GM10266 (cell line): ENCODE measurements around the gene CFAP221.
A peak's percentile ranks its signal among the peaks of the same experiment; 100 is the strongest.

ENCODE experiments used
- DNase-seq: peaks from one replicate; pipeline ENCODE4 v3.0.0; 2012; ENCODE audit errors: extremely low spot score
- TF ChIP-seq, protein P1 (sequence below): IDR thresholded peaks from 2 replicates; pipeline ENCODE4 v1.5.1; 2012; ENCODE audit warnings: mild to moderate bottlenecking, low read depth; ENCODE audit not compliant: control insufficient read depth, insufficient read depth; ENCODE audit errors: missing control alignments

The CFAP221 gene

DNA sequence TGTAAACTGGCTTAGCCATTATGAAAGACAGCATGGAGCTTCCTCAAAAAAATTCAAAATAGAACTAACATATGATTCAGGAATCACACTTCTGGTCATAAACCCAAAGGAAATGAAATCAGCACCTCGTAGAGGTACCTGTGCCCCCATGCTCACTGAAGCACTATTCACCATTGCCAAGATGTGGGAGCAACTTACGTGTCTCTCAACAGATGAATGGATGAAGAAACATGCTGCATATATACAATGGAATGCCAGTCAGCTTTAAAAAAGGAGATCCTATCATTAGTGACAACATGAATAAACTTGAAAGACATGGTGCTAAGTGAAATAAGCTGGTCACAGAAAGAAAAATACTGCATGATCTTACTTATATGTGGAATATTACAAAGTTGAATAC, 28.1 kb upstream of the CFAP221 start:
- TF ChIP-seq, protein P1, sequence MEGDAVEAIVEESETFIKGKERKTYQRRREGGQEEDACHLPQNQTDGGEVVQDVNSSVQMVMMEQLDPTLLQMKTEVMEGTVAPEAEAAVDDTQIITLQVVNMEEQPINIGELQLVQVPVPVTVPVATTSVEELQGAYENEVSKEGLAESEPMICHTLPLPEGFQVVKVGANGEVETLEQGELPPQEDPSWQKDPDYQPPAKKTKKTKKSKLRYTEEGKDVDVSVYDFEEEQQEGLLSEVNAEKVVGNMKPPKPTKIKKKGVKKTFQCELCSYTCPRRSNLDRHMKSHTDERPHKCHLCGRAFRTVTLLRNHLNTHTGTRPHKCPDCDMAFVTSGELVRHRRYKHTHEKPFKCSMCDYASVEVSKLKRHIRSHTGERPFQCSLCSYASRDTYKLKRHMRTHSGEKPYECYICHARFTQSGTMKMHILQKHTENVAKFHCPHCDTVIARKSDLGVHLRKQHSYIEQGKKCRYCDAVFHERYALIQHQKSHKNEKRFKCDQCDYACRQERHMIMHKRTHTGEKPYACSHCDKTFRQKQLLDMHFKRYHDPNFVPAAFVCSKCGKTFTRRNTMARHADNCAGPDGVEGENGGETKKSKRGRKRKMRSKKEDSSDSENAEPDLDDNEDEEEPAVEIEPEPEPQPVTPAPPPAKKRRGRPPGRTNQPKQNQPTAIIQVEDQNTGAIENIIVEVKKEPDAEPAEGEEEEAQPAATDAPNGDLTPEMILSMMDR: no peak
- DNase-seq: no peak

DNA sequence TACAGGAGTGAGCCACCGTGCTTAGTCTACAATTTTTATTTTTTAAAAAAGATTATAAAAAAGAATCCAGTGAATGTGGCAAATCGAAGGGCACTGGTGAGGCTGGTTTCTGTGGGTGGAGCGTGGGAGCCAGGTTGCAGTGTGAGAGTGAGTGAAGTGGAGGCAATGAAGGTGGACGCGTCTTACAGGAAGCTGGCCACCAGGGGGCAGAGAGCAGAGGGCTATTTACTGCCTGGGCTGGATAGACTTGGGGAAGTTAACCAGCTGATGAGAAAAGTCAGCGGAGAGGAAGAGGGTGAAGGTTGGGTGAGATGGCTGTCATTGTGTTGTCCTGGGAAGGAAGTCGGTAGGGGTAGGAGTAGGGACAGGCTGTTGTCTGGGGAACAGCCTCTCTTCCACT, 26.8 kb upstream of the CFAP221 start:
- TF ChIP-seq, protein P1: peak; percentile 73
- peak; percentile 78 for DNase-seq

DNA sequence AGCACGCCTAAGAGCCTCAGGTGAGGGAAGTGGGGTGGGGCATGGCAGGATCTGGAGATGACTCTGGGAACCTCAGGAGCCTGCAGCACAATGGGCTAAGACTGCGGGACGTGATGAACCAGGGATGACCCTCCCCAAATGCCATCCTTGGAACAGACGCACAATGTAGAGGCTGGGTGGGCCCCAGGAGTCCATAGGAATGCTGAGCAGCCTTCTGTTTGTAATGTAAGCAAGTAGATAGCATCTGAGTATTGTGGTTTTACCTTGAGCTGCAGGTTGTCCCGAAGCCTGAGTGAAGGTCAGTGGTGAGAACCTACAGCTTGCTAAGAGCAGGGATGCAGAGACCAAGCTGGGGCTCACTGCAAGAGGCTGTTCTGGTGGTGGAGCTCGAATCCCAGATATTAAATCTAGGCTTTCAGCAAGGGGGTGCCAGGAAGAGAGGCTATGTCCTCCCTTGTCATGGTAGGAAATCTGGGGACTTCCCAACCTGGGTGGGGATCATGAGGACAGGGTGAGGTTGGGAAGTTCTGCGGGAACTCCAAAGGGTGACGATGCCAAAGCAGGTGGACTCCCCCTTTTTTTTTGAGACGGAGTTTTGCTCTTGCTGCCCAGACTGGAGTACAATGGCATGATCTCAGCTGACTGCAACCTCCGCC, 25.7 kb upstream of the CFAP221 start:
- TF ChIP-seq, protein P1: no peak
- DNase-seq: no peak

DNA sequence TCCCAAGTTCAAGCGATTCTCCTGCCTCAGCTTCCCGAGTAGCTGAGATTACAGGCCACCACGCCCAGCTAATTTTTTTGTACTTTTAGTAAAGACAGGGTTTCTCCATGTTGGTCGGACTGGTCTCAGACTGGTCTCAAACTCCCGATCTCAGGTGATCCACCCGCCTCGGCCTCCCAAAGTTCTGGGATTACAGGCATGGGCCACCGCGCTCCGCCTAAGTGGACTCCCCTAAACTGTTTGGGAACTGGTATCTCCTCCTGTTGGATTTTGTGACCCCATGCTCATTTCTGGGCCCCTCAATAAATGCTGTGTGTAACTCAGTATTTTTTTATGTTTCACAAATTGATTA, 25.2 kb upstream of the CFAP221 start:
- TF ChIP-seq, protein P1: no peak
- no peak for DNase-seq

DNA sequence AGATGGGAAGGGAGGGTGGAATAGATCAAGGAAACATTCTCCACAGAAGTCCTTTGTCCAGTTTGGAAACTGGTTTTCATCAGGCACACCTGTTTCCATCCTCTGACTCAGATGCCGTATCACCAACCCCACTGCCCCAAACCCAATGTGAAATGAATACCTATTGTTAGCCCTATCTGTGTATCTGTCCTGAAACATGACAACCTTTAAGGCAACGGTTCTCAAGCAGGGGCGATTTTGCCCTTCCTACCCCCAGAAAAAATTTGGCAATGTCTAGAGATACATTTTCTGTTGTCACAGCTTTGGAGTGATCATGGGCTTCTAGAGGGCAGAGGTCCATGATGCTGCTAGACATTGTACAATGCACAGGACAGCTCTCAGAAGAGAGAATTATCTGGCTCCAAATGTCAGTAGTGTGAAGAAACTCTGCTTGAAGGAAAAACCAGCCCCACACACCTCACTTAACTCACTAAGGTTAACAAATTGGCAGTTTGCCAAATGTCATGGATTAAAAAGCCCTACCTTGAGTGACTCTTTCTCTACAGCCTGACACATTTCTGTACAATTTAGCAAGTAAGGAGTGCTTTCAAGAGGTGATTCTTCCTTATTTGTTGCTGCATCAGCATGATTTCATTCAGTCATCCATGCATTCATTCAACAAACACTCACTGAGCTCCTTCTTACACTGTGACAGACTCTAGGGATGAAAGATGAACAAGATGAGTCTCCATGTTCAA, 23.4 kb upstream of the CFAP221 start:
- DNase-seq: no peak
- TF ChIP-seq, protein P1: no peak

DNA sequence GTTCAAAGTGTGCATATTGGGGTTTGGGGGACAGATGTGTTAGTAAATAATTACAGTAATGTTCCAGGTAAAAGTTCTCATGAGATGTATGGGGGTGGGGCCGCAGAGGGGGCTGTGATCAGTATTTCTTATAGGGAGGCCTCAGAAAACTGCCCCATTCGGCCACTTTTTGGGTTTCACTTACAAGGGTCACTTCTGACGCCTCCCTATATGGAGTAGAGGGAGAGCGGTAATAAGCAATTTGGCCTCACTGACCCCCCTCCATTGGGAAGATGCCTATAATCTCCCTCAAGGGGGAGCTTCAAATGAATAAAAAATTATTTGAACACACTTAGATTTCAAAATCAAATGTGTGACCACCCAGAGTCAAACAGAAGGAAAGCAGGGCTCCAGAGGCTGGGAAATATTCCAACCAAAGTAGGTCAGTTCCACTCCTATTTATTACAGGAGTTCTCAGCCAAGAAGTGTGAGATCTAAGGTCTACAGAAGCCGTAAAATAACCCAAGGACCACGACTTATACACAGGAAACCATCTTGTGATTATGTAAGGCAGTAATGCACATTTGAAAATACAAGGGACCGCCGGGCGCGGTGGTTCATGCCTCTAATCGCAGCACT, 22.7 kb upstream of the CFAP221 start:
- TF ChIP-seq, protein P1: no peak
- no peak for DNase-seq

DNA sequence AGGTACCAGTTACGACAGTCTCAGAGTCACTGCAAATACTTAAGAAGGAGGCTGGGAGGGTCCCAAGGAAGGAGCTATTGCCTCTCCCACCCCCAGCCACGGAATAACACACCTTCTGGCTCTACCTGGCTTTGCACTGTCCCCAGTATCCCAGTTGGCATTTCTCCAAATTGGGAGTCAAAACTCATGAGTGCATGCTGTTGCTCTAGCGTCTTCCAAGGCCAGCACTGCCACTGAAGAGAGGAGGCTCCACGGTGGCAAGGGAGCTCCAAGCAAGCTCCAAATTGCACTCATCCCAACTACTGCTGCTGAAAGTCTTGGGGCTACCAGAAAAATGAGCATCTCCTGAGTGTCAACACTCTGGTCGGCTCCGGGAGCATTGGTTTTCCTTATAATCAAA, 21.6 kb upstream of the CFAP221 start:
- DNase-seq: no peak
- TF ChIP-seq, protein P1: no peak
